GM12878 (cell line): ENCODE measurements around the gene BCL2. TPM values are rescaled to one million over a fixed set of nuclear protein-coding genes. Genes with fewer than 3 reads are reported as not detected.
A peak's percentile ranks its signal among the peaks of the same experiment; 100 is the strongest.

Experiments used
- ATAC-seq: fragments of 200-7000 bp; cut with Tn5 transposase; 3 replicates; pipeline ENCODE4 v1.9.1; 2020; ENCODE audit warnings: mild to moderate bottlenecking, moderate library complexity
- BruUV-seq: library from RNA; stranded (reverse); fragments of 400-500 nt; replicated peaks from 2 replicates; lab custom pipeline; 2021; lab: Mats Ljungman, UMichigan
- CTCF ChIA-PET: fragments of 300-600 bp; sonication (Branson Sonifier 250); formaldehyde crosslinking; extraction: SDS; loops from one replicate; lab custom pipeline; 2021; ENCODE audit warnings: inconsistent platforms; lab: Yijun Ruan, JAX
- POLR2A ChIA-PET: fragments of 350-600 bp; formaldehyde crosslinking; extraction: SDS; loops from one replicate; lab custom pipeline; 2021; ENCODE audit warnings: inconsistent platforms; lab: Charles Lee
- RAD21 ChIA-PET: fragments of 300-600 bp; sonication (Branson Sonifier 250); formaldehyde crosslinking; loops from one replicate; lab custom pipeline; 2023; ENCODE audit warnings: antibody characterized with exemption; ENCODE audit not compliant: unreplicated experiment; lab: Charles Lee
- SMC1A ChIA-PET: fragments of 300-600 bp; sonication (Branson Sonifier 250); formaldehyde crosslinking; loops from one replicate; lab custom pipeline; 2023; ENCODE audit not compliant: unreplicated experiment, uncharacterized antibody; lab: Charles Lee
- DNase-seq: peaks from one replicate; pipeline ENCODE4 v3.0.0-alpha.2; 2011; ENCODE audit warnings: low read depth, low spot score
- FAIRE-seq: peaks from 3 replicates; lab custom pipeline; 2011; peaks lifted over from hg19 to GRCh38; lab: Jason Lieb, UNC
- H2AFZ ChIP-seq: 2 replicates; pipeline ENCODE4 v1.6.0; 2011; ENCODE audit warnings: low read depth, low read length, control low read depth; ENCODE audit not compliant: control insufficient read depth
- H3K27ac ChIP-seq: 2 replicates; pipeline ENCODE4 v1.5.1; 2011; ENCODE audit warnings: control low read depth; ENCODE audit not compliant: control insufficient read depth, insufficient read depth
- H3K27me3 ChIP-seq, 2 experiments: replicated peaks in 1 of 2; 2 replicates each; pipeline versions ENCODE4 v1.6.0 to v1.6.1; 2011; ENCODE audit warnings: low read length in 1 of 2; ENCODE audit not compliant: control insufficient read depth in 2 of 2, insufficient read depth in 2 of 2
- H3K36me3 ChIP-seq, 2 experiments: 2 replicates each; pipeline ENCODE4 v1.5.1; 2011; ENCODE audit warnings: low read length in 1 of 2; ENCODE audit not compliant: control insufficient read depth in 2 of 2, insufficient read depth in 2 of 2
- H3K4me1 ChIP-seq: 2 replicates; pipeline ENCODE4 v1.6.1; 2011; ENCODE audit warnings: mild to moderate bottlenecking, low read length, moderate library complexity, mixed read lengths; ENCODE audit not compliant: control insufficient read depth, insufficient read depth
- H3K4me2 ChIP-seq: 2 replicates; pipeline ENCODE4 v1.6.0; 2011; ENCODE audit warnings: control low read depth; ENCODE audit not compliant: control insufficient read depth, insufficient read depth
- H3K4me3 ChIP-seq: fragments of 200-600 bp; sonication (generic); 2 replicates; pipeline ENCODE4 v1.5.1; 2016
- H3K79me2 ChIP-seq: 2 replicates; pipeline ENCODE4 v1.6.0; 2011; ENCODE audit warnings: low read length; ENCODE audit not compliant: control insufficient read depth, insufficient read depth
- H3K9ac ChIP-seq: 2 replicates; pipeline ENCODE4 v1.8.0; 2011; ENCODE audit warnings: low read length, control low read depth, mixed read lengths; ENCODE audit not compliant: control insufficient read depth, insufficient read depth
- H3K9me3 ChIP-seq: replicated peaks from 3 replicates; pipeline ENCODE4 v1.5.1; 2011; ENCODE audit warnings: mild to moderate bottlenecking, low read length; ENCODE audit not compliant: control insufficient read depth, insufficient read depth
- H4K20me1 ChIP-seq: 2 replicates; pipeline ENCODE4 v1.6.0; 2011; ENCODE audit not compliant: control insufficient read depth, insufficient read depth
- ATF3 ChIP-seq: IDR thresholded peaks from 2 replicates; pipeline ENCODE4 v1.6.1; 2011; ENCODE audit warnings: low read depth, mild to moderate bottlenecking, low read length, moderate library complexity, borderline replicate concordance; ENCODE audit errors: extremely low read depth
- BRCA1 ChIP-seq: IDR thresholded peaks from 2 replicates; pipeline ENCODE4 v1.6.1; 2011; ENCODE audit warnings: low read depth, low read length, improper control_type of control experiment
- ELK1 ChIP-seq: IDR thresholded peaks from 2 replicates; pipeline ENCODE4 v1.6.1; 2012; ENCODE audit warnings: low read depth, low read length, improper control_type of control experiment
- HDAC2 ChIP-seq: fragments of 200-600 bp; sonication (generic); IDR thresholded peaks from 2 replicates; pipeline ENCODE4 v1.6.1; 2017
- IKZF1 ChIP-seq: fragments of 450-650 bp; conservative IDR thresholded peaks from 2 replicates; pipeline ENCODE4 v1.6.1; 2017; ENCODE audit warnings: antibody characterized with exemption, mild to moderate bottlenecking
- MEF2B ChIP-seq: fragments of 450-650 bp; IDR thresholded peaks from 2 replicates; pipeline ENCODE4 v1.6.1; 2018; ENCODE audit warnings: mild to moderate bottlenecking, moderate library complexity; ENCODE audit not compliant: partially characterized antibody, poor library complexity, severe bottlenecking
- NR2F1 ChIP-seq: fragments of 450-650 bp; conservative IDR thresholded peaks from 2 replicates; pipeline ENCODE4 v1.6.1; 2017; ENCODE audit warnings: mild to moderate bottlenecking
- POLR2A ChIP-seq: IDR thresholded peaks from 2 replicates; pipeline ENCODE4 v1.6.1; 2011; ENCODE audit warnings: low read depth, mild to moderate bottlenecking, low read length
- SKIL ChIP-seq: fragments of 450-650 bp; IDR thresholded peaks from 2 replicates; pipeline ENCODE4 v1.6.1; 2017; ENCODE audit warnings: mild to moderate bottlenecking, low read depth, inconsistent platforms; ENCODE audit not compliant: poor library complexity, severe bottlenecking
- SMAD5 ChIP-seq: IDR thresholded peaks from 2 replicates; pipeline ENCODE4 v1.6.1; 2016; ENCODE audit warnings: antibody characterized with exemption, low read depth
- SMC3 ChIP-seq: IDR thresholded peaks from 2 replicates; pipeline ENCODE4 v1.6.1; 2011; ENCODE audit warnings: low read length, improper control_type of control experiment, borderline replicate concordance
- STAT1 ChIP-seq: fragments of 450-650 bp; conservative IDR thresholded peaks from 2 replicates; pipeline ENCODE4 v1.6.1; 2014; ENCODE audit warnings: antibody characterized with exemption, mild to moderate bottlenecking
- USF2 ChIP-seq: IDR thresholded peaks from 2 replicates; pipeline ENCODE4 v1.6.1; 2011; ENCODE audit warnings: low read depth, low read length, improper control_type of control experiment, borderline replicate concordance
- ZNF24 ChIP-seq: fragments of 450-650 bp; IDR thresholded peaks from 2 replicates; pipeline ENCODE4 v1.6.1; 2017; ENCODE audit warnings: antibody characterized with exemption, mild to moderate bottlenecking
- WGBS: methylation state at CpG from one replicate; pipeline ENCODE4 v1.1.6; 2016; ENCODE audit warnings: low lambda C conversion rate; ENCODE audit not compliant: insufficient replicate concordance, insufficient coverage; ENCODE audit errors: missing lambda C conversion rate; 5-methylcytosine and 5-hydroxymethylcytosine counted together
- in situ Hi-C: fragments of 300-500 bp; cut with MboI; formaldehyde crosslinking; loops from 9 replicates; pipeline ENCODE4 v1.14.3; 2018; ENCODE audit warnings: mixed read lengths
- intact Hi-C: fragments of 100-400 bp; cut with micrococcal nuclease; formaldehyde crosslinking; loops from one replicate; pipeline ENCODE4 v1.14.2; 2022; ENCODE audit not compliant: unreplicated experiment
- polyA plus RNA-seq, 11 experiments: library from polyadenylated mRNA; depleted of rRNA in 4 of 11; unstranded in 6 of 11; stranded (reverse) in 5 of 11; fragments of >200 nt; fragmentation: Nextera tagmentation in 4 of 11; fragmentation: Illumina TruSeq in 1 of 11; extraction: Ambion mirVana in 4 of 11; extraction: Trizol in 1 of 11; gene quantifications; 1 replicate in 1 of 11; 2 replicates in 10 of 11; pipeline versions ENCODE4 v1.2.1 to v1.2.3, GENCODE V29; 2011 to 2016; ENCODE audit warnings: inconsistent platforms in 2 of 11, missing spikeins in 2 of 11, low read depth in 1 of 11
- total RNA-seq, 4 experiments: library from RNA; depleted of rRNA in 3 of 4; stranded (reverse); fragments of >200 nt in 3 of 4; fragmentation: Illumina TruSeq in 1 of 4; extraction: Trizol in 1 of 4; gene quantifications; 2 replicates each; pipeline versions ENCODE4 v1.2.1 to v1.2.3, GENCODE V29; 2013 to 2021

BCL2 gene
- total and polyA plus RNA-seq, 10 of the 15 experiments (the other 5 are each of a cell fraction or from before 2014, with no cell fraction given): 4.1 to 47.8 (median 19.3) TPM

GRCh38 chr18:63232826-63233225 lies 86.7 kb downstream of the BCL2 start:
- Histone ChIP-seq H3K9me3 (peaks cover 26% of the 10 kb centered on the region; the same call in 2 of the 3 replicates), H3K36me3 (peaks cover 3% of the 10 kb centered on the region in 2 experiments; a peak in 3 of 4 replicates), H3K4me1 (peaks cover 22% of the 10 kb centered on the region), H3K4me2 (peak overlapping the region; percentile 83), H3K79me2 (peaks cover 64% of the 10 kb centered on the region), H3K9ac (no peak overlapping the region), H2AFZ (no peak overlapping the region), H3K27ac (peak overlapping the region; percentile 65), H3K27me3 (no peaks in the 10 kb centered on the region), H3K4me3 (no peak overlapping the region), H4K20me1 (no peaks in the 10 kb centered on the region)
- POLR2A ChIA-PET: interaction anchor here (0.5 to 1.3 kb wide), 2 partner anchors 19 to 24 kb away, joined by 3 to 4 read pairs; no protein-coding TSS in a partner anchor
- no peak for DNase-seq
- intact Hi-C loops: no loop called here
- SMC1A ChIA-PET: interaction anchor here (2.0 kb wide), 1 partner anchor 8 kb away, joined by 5 read pairs; no protein-coding TSS in a partner anchor
- TF ChIP-seq IKZF1: 0 out of 2 replicates have a peak, but pooled peaks have one; percentile 9
- no peak for TF ChIP-seq ELK1
- in situ Hi-C loops: no loop called here
- FAIRE-seq: no peak
- no TSS peak for BruUV-seq
- WGBS: 65% methylated on average over 2 of the region's 2 CpGs
- ATAC-seq: peak; percentile 17; the same call in 2 of the 3 replicates
- RAD21 ChIA-PET: interaction anchor here (0.7 kb wide), 1 partner anchor 78 kb away, joined by 4 read pairs; no protein-coding TSS in a partner anchor
- CTCF ChIA-PET: no interaction called here

- ATAC-seq (no peak), FAIRE-seq (no peak), DNase-seq (no peak)
- Histone ChIP-seq H3K27me3 (no peaks in the 10 kb centered on the region), H3K79me2 (peaks cover 73% of the 10 kb centered on the region), H3K4me2 (peak overlapping the region; percentile 48; the same call in 1 of the 2 replicates), H3K9ac (no peak overlapping the region), H4K20me1 (no peaks in the 10 kb centered on the region), H3K4me3 (no peak overlapping the region), H2AFZ (no peak overlapping the region), H3K4me1 (peaks cover 30% of the 10 kb centered on the region), H3K36me3 (no peaks in the 10 kb centered on the region; a peak in 1 of 4 replicates), H3K9me3 (peaks cover 10% of the 10 kb centered on the region; the same call in 2 of the 3 replicates), H3K27ac (peak overlapping the region; percentile 18; the same call in 1 of the 2 replicates)
- intact Hi-C loops (no loop called here), in situ Hi-C loops (no loop called here)
- BruUV-seq: no TSS peak
- ChIA-PET POLR2A (no interaction called here), SMC1A (interaction anchor here (0.7 to 1.2 kb wide), 3 partner anchors 35 to 102 kb away, joined by 3 read pairs; no protein-coding TSS in a partner anchor), CTCF (no interaction called here), RAD21 (no interaction called here)
- TF ChIP-seq SMC3 (no peak), SMAD5 (no peak), ZNF24 (no peak), POLR2A (no peak), ATF3 (no peak), STAT1 (no peak), SKIL (no peak), MEF2B (no peak), BRCA1 (no peak), HDAC2 (no peak), USF2 (no peak), NR2F1 (no peak)
Observed at GRCh38 chr18:63229971-63230370, 89.6 kb downstream of the BCL2 start.
